ENCODE measurements around the gene MB21D2.

The MB21D2 gene

GRCh38 chr3:192943393-192943792 lies 25.7 kb upstream of the MB21D2 start:
- CTCF ChIA-PET = no interaction called here
- no peak for DNase-seq (ENCODE audit: extremely low spot score)
- POLR2A ChIA-PET = no interaction called here
- TF ChIP-seq LEF1 (IDR thresholded peaks at IDR 0.05; ENCODE audit: borderline replicate concordance) (no peak), L3MBTL2 (conservative IDR thresholded peaks at IDR 0.05) (no peak), ARNT (IDR thresholded peaks at IDR 0.05) (no peak), ELF4 (IDR thresholded peaks at IDR 0.05) (no peak), PKNOX1 (IDR thresholded peaks at IDR 0.05) (no peak), TARDBP (IDR thresholded peaks at IDR 0.05) (no peak)

GRCh38 chr3:192942625-192943024 lies 25.0 kb upstream of the MB21D2 start:
- DNase-seq (ENCODE audit: extremely low spot score) = no peak
- POLR2A ChIA-PET = no interaction called here
- no peak for TF ChIP-seq CTBP1 (IDR thresholded peaks at IDR 0.05; ENCODE audit: borderline replicate concordance)
- no peak for TF ChIP-seq FOXK2 (IDR thresholded peaks at IDR 0.05)
- TF ChIP-seq HDGF (IDR thresholded peaks at IDR 0.05; ENCODE audit: borderline replicate concordance) = no peak
- no peak for TF ChIP-seq ELF4 (IDR thresholded peaks at IDR 0.05)
- no peak for TF ChIP-seq SP1 (IDR thresholded peaks at IDR 0.05)
- TF ChIP-seq LEF1 (IDR thresholded peaks at IDR 0.05; ENCODE audit: borderline replicate concordance) = no peak
- no peak for TF ChIP-seq ARNT (IDR thresholded peaks at IDR 0.05)
- TF ChIP-seq ZNF384 (IDR thresholded peaks at IDR 0.05) = no peak
- CTCF ChIA-PET = no interaction called here

GRCh38 chr3:192940129-192940528 lies 22.5 kb upstream of the MB21D2 start:
- no peak for DNase-seq (ENCODE audit: extremely low spot score)
- CTCF ChIA-PET = no interaction called here
- POLR2A ChIA-PET = no interaction called here
- TF ChIP-seq NFRKB (IDR thresholded peaks at IDR 0.05) = no peak

- CTCF ChIA-PET = no interaction called here
- no peak for DNase-seq (ENCODE audit: extremely low spot score)
- TF ChIP-seq FOXA1 (IDR thresholded peaks at IDR 0.05) = no peak
- TF ChIP-seq SP1 (IDR thresholded peaks at IDR 0.05) = no peak
- TF ChIP-seq LEF1 (IDR thresholded peaks at IDR 0.05; ENCODE audit: borderline replicate concordance) = no peak
- no peak for TF ChIP-seq HDGF (IDR thresholded peaks at IDR 0.05; ENCODE audit: borderline replicate concordance)
- POLR2A ChIA-PET = no interaction called here
Observed at GRCh38 chr3:192935441-192935840, 17.8 kb upstream of the MB21D2 start.

- no peak for DNase-seq (ENCODE audit: extremely low spot score)
- CTCF ChIA-PET = no interaction called here
- POLR2A ChIA-PET = interaction anchor here (1.0 kb wide), 1 partner anchor 19 kb away, joined by 3 read pairs; no protein-coding TSS in a partner anchor
- TF ChIP-seq LEF1 (IDR thresholded peaks at IDR 0.05; ENCODE audit: borderline replicate concordance) (no peak), FOXK2 (IDR thresholded peaks at IDR 0.05) (no peak), L3MBTL2 (conservative IDR thresholded peaks at IDR 0.05) (no peak), ZNF384 (IDR thresholded peaks at IDR 0.05) (no peak), ARNT (IDR thresholded peaks at IDR 0.05) (no peak), SUZ12 (IDR thresholded peaks at IDR 0.05) (no peak), ELF4 (IDR thresholded peaks at IDR 0.05) (no peak), NFRKB (IDR thresholded peaks at IDR 0.05) (no peak), BHLHE40 (IDR thresholded peaks at IDR 0.05; ENCODE audit: borderline replicate concordance) (no peak), HDGF (IDR thresholded peaks at IDR 0.05; ENCODE audit: borderline replicate concordance) (no peak), SP1 (IDR thresholded peaks at IDR 0.05) (no peak), CTBP1 (IDR thresholded peaks at IDR 0.05; ENCODE audit: borderline replicate concordance) (no peak), FOXM1 (IDR thresholded peaks at IDR 0.05; ENCODE audit: borderline replicate concordance) (no peak), TARDBP (IDR thresholded peaks at IDR 0.05) (no peak), FOXA1 (IDR thresholded peaks at IDR 0.05) (no peak)
Observed at GRCh38 chr3:192933779-192934460, 16.3 kb upstream of the MB21D2 start.

- TF ChIP-seq LEF1 (IDR thresholded peaks at IDR 0.05; ENCODE audit: borderline replicate concordance) (no peak), FOXK2 (IDR thresholded peaks at IDR 0.05) (no peak), FOXA1 (IDR thresholded peaks at IDR 0.05) (no peak), HDGF (IDR thresholded peaks at IDR 0.05; ENCODE audit: borderline replicate concordance) (no peak)
- POLR2A ChIA-PET = interaction anchor here (1.0 kb wide), 1 partner anchor 18 kb away, joined by 3 read pairs; no protein-coding TSS in a partner anchor
- DNase-seq (ENCODE audit: extremely low spot score) = no peak
- CTCF ChIA-PET = no interaction called here
Observed at GRCh38 chr3:192933259-192933658, 15.6 kb upstream of the MB21D2 start.

- no peak for DNase-seq (ENCODE audit: extremely low spot score)
- ChIA-PET POLR2A (no interaction called here), CTCF (no interaction called here)
- TF ChIP-seq PKNOX1 (IDR thresholded peaks at IDR 0.05) (no peak), NFRKB (IDR thresholded peaks at IDR 0.05) (no peak), FOXA1 (IDR thresholded peaks at IDR 0.05) (no peak), BHLHE40 (IDR thresholded peaks at IDR 0.05; ENCODE audit: borderline replicate concordance) (no peak), ARNT (IDR thresholded peaks at IDR 0.05) (no peak), L3MBTL2 (conservative IDR thresholded peaks at IDR 0.05) (no peak), FOXK2 (IDR thresholded peaks at IDR 0.05) (no peak), SUZ12 (IDR thresholded peaks at IDR 0.05) (no peak), ZNF384 (IDR thresholded peaks at IDR 0.05) (no peak)
Observed at GRCh38 chr3:192931825-192932224, 14.2 kb upstream of the MB21D2 start.

- DNase-seq (ENCODE audit: extremely low spot score) = no peak
- ChIA-PET POLR2A (interaction anchor here (1.7 kb wide), 1 partner anchor 13 kb away, joined by 6 read pairs; the partner anchor contains the start of gene MB21D2), CTCF (interaction anchor here (0.6 kb wide), 1 partner anchor 110 kb away, joined by 3 read pairs; no protein-coding TSS in a partner anchor)
- TF ChIP-seq ELF4 (IDR thresholded peaks at IDR 0.05) = no peak
- no peak for TF ChIP-seq FOXA1 (IDR thresholded peaks at IDR 0.05)
- TF ChIP-seq CTBP1 (IDR thresholded peaks at IDR 0.05; ENCODE audit: borderline replicate concordance) = no peak
Observed at GRCh38 chr3:192930577-192930976, 12.9 kb upstream of the MB21D2 start.
